GM18505 (cell line): Measurements from ENCODE around the gene PALLD.

ENCODE experiments used
- ATAC-seq: cut with Tn5 transposase; IDR thresholded peaks from one replicate; pipeline ENCODE4 v1.9.1; 2021; ENCODE audit not compliant: unreplicated experiment
- POLR2A ChIP-seq: IDR thresholded peaks from 4 replicates; pipeline ENCODE4 v1.6.1; 2011; ENCODE audit warnings: borderline replicate concordance; ENCODE audit not compliant: insufficient read depth, insufficient read length; ENCODE audit errors: extremely low read depth

The PALLD gene

DNA sequence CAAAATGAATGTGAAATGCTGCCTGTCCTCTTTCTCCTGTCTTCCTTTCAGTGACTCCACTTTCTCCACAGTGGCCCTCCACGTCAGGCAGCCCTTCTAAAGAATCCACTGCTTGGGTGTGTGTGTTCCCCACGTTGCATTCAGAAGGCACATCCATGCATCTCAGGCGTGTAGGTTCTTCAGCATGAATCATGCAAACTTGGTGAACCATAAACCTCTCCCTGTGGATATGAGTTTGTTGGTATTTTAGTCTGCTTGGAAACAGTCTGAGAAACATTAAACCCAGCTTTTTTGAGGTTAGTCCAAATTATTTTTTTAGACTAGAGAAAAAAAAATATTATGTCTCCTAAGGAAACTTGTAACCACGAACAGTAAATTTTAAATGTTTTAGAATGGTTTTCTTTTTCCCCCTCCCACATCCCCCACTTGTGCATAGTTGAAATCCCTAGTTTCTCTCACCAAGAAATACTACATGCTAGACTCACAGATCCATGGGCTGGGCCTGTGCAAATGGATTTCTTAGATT is 261.6 kb downstream of the PALLD start:
- no peak for ATAC-seq
- TF ChIP-seq POLR2A: no peak

DNA sequence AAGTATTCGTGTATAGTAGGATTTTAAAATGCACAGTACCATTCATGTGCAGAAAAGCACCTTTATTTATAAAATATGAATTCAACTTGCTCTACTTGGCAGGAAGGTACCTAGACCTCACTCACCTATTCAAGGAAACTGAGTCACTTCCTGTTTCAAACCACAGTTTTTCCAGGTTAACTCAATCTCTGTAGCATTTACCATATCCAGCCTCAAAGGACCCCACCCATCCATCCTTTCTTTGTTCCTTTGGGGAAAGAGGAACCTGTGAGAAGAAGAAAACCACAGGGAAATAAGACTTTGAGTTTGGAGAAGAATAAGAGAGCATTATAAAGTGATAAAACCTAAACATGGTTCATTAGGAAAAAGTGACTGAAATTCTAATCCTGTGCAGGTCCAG is 262.5 kb downstream of the PALLD start:
- no peak for TF ChIP-seq POLR2A
- ATAC-seq: no peak

DNA sequence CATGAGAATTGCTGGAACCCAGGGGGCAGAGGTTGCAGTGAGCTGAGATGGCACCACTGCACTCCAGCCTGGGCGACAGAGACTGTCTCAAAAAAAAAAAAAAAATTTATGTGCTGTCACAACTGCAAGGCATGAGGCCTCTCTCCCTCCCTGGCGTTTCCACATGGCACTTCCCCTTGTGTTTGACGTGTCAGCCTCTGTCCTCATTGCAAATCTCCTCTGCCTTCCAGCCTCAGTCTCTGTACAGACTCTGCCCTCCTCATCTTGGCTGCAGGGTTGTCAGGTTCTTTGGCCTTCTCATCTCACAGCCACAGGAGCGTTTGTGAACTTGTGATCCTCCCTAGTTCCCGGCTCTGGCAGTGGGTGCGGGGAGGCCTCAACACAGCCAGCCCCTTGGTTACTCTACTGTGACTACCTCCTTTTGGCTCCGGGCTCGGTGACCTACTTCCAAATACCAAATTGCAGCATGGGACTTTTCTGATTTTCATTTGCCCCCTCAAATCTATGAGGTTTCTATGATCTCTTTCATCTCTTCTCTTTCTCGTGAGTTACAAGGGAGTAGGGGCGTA is 263.2 kb downstream of the PALLD start:
- no peak for TF ChIP-seq POLR2A

DNA sequence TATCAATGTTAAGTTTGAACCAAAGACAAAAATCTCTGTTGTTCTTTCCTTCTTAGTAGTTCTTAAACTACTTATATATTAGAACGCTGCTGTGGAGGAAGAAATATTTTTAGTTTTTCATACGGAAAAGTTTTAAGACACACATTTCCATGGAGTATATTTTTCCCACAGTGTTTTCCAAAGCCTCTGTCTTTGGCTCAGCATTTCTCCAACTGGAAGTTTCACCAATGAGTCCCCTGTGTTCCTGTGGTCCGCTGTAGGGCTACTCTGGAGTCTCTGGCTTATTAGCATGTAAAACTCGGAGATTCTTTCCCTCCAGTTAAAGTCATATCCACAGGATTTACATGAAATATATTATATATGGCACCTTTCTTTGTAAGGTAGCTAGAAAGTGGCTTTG is 264.2 kb downstream of the PALLD start:
- ATAC-seq: no peak
- no peak for TF ChIP-seq POLR2A

More for the DNA sequence above, 263.2 kb downstream of the PALLD start:
- ATAC-seq: no peak

DNA sequence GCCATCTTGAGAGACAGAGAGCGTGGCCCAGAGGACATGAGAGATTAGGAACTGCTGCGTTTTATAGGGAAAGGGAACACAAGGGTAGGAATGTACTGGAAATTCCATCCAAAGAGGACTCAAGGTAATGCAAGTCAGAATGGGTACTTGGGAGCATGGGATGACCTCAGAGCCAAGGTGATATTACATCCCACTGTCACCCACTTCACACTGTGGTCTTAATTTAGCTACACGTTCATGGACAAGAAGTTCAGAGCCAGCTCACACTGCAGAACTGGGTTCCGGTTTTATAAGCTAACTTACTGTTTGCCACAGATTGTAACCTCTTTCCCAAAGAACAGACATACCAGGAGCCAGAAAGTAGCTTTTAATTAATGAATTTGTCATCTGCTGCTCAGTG is 268.5 kb downstream of the PALLD start:
- no peak for ATAC-seq
- no peak for TF ChIP-seq POLR2A

DNA sequence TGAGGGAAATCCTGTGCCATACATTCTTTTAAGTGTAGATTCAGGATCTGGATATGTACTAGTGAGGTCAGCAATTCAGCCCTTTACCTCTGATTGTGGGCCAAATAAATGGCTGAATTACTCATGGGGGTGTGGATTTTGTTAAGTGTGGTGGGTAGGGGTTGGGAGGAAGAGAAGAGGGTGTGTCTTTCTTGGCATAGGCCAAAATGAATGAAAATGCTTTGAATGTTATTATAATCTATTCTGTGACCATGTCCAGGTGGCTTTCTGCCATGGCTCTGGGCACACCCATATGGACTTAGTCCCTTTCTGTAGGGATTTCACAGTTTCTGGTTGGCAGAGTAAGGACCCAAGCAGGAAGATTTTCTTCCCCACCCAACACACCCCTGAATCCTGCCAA is 268.9 kb downstream of the PALLD start:
- no peak for TF ChIP-seq POLR2A
- no peak for ATAC-seq

DNA sequence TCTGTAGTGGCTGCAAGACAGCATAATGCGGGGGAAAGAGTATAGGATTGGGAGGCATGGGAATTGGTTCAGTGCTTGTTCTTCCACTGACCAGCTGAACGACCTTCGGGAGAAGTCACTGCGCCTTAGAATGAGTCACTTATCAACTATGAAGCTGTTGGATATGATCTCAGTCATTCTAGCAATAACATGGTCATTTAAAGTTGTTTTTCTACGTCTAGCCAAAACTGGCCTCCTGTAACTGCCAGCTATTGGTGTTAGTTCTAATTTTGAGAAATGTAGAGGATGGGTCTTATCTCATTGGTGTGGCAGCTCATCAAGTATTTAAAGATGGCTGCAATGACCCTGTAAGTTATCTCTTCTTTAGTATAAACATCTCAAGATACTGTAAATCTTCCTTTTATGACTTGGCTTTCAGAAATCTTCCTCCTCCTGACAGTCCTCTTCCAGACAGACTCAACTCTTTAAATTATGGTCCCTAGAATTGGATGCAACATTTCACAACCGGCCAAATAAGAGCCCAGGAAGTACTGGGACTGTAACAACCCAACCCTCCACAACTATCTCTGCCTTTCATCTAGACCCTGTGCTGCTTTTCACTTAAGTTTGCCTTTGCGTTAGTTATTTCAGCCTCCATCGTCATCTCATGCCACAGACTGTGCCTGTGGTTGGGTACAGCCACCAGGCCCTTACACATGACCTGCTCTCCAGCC is 269.9 kb downstream of the PALLD start:
- no peak for ATAC-seq

DNA sequence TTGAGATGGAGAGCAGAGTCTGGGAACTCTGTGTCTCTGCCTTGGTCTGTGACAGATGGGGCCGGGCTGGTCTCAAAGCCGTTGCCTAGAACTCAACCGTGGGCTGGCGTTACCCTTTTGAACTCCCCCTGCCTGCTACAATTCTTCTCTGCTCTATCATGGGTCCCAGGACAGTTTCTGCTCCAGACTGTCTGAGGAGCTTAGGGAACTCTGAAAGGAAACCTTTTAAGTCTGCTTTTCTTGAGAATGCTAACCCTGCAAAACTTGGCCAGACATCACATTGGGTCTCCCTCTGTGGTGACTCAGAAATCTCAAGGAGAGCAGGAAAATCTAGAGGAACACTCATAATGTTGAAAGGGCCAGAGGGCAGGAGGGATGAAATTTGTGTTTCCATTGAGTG is 272.6 kb downstream of the PALLD start:
- no peak for ATAC-seq
- TF ChIP-seq POLR2A: no peak

More for the DNA sequence above, 269.9 kb downstream of the PALLD start:
- no peak for TF ChIP-seq POLR2A

DNA sequence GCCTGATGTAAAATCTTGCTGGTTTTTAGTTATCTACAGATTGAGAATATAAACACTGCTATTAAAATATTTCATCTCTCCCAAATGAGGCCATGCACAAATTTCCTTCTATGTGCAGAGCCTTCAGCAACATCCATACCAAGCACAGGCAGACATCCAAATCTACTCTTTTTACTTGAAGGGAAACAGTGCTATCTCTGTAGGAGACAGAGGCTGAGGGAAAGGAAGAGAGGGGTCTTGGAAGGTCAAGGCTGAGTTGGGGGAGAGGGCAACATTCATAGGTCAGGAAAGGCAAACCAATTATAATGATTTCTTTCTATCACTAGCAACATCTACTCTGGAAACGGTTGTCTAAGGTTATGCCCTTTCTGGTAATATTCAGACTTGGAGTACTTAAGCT is 273.0 kb downstream of the PALLD start:
- no peak for TF ChIP-seq POLR2A
- ATAC-seq: no peak

DNA sequence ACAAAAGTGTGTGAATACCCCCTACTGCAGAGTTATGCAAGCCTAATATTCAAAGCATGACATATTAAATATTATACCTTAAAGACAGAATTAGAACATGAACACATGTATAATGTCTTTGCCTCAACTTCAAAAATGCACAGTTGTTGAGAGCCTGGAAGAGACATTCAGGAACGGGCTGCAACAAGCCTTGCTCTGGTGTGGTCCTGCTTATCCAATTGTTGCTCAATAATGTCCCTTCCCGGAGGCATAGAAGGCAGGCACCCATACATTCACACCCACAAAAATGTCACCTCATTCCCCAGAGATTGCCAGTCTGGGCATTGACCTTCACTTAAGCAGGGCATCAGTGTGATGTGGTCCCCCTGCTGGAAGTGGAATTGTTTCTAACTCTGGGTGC is 274.4 kb downstream of the PALLD start:
- no peak for TF ChIP-seq POLR2A

DNA sequence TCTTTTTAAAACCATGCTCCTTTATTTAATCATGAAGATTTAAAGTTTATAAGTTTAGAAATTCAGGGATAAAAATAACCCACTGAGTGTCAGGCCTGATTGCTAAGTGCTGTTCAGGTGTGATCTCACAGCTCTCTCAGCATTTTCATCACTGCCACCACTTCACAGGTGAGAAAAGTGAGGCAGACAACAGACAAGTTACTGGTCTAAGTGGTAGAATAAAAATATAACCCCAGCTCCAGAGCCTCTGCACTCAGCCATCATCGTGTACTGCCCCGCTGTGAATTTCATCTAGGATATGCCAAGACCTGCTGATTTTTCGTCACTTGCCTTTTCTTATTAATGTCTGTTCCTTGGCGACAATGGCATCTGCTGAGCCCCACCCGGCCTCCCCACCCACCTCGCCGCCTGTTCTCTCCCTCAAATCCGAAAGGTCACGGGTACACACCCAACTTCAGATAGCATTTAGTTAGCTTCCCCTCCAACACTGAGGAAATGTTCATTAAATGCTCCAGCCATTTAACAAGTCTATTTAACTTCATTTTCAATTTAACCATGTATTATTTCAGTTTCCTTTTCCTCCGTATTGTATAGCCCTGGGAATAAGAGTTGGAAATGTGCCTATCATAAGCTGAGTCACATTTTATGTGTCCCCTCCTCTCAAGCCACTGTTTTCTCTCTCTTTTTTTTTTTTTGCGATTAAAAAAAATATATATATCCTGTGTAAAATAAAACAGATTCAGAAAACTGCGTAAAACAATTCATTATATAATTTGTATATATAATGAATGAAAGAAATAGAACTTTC is 276.7 kb downstream of the PALLD start:
- TF ChIP-seq POLR2A: no peak
- ATAC-seq: no peak

More for the DNA sequence above, 274.4 kb downstream of the PALLD start:
- no peak for ATAC-seq

DNA sequence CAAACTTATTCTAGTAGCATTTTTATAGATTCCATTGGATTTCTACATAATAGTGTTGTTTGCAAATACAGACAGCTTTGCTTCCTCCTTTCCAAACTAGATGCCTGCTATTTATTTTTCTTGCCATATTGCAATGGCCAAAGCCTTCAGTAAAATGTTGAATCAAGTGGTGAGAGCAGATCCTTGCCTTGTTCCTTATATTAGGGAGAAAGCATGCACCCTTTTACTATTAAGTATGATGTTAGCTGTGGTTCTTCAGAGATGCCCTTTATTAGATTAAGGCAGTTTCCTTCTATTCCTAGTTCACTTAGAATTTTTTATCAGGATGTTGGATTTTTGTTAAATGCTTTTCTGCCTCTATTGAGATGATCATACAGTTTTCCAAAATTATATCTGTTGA is 279.5 kb downstream of the PALLD start:
- no peak for ATAC-seq
- no peak for TF ChIP-seq POLR2A

DNA sequence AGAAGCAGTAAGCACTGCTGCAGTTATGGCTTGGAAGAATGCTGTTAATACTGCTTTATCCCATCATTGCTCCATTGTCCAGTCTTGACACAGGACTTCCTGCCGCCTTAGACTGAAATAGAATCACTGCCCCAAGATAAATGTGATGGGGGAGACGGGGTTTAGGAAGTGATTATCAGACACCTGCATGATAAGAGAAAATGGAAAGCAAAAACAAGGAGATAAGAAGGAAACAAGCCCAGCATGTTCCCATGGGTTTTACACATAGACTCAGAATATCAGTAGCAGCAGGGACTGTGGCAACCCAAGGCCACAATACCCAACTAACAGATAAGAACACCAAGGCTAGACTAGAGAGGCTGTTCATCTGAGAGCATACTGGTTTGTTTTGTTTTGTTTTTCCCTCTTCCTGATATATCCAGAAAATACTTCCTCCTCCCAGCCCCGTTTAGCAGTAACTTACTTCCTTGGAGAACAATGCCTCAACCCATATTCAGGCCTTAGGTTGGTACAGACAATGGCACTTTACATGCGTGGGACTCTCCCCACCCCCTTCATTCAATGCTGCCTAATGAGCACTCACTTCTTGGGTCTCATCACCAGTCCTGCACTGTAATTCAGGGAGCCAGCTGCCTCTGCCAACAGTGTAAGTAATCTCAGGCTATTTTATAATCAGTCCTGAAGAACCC is 280.6 kb downstream of the PALLD start:
- ATAC-seq: no peak

More for the DNA sequence above, 280.6 kb downstream of the PALLD start:
- no peak for TF ChIP-seq POLR2A
